H1 (cell line): ENCODE data around the gene HS6ST2. TPM values are rescaled to one million over a fixed set of nuclear protein-coding genes. Genes with fewer than 3 reads are reported as not detected.

Source experiments
- RBBP5 ChIP-seq: IDR thresholded peaks from 2 replicates; pipeline ENCODE4 v1.7.1; 2012; ENCODE audit warnings: low read depth, mild to moderate bottlenecking, inconsistent platforms, low read length, moderate library complexity, borderline replicate concordance
- SRF ChIP-seq: IDR thresholded peaks from 2 replicates; pipeline ENCODE4 v1.6.1; 2011; ENCODE audit warnings: mild to moderate bottlenecking, low read depth, low read length, moderate library complexity
- TAF1 ChIP-seq: IDR thresholded peaks from 2 replicates; pipeline ENCODE4 v1.6.1; 2011; ENCODE audit warnings: mild to moderate bottlenecking, low read depth, low read length
- polyA plus RNA-seq, 7 experiments: library from polyadenylated mRNA; depleted of rRNA in 3 of 7; stranded (reverse) in 5 of 7; unstranded in 2 of 7; fragments of >200 nt in 5 of 7; fragments of 200-250 nt in 2 of 7; gene quantifications; 1 replicate in 5 of 7; 2 replicates in 1 of 7; 4 replicates in 1 of 7; pipeline versions ENCODE4 v1.2.1 to v1.2.3, GENCODE V29; 2011 to 2013; ENCODE audit warnings: missing spikeins in 2 of 7, mixed read lengths in 2 of 7
- total RNA-seq: library from RNA; stranded (reverse); fragmentation: NEBNext Ultra II Directional; extraction: Animal tissue kit (Norgen Biotek cat#: 25700); gene quantifications from 2 replicates; pipeline ENCODE4 v1.2.1, GENCODE V29; 2021
- TF ChIP-seq, protein P1 (sequence below): fragments of 300-600 bp; sonication (generic); IDR thresholded peaks from 2 replicates; pipeline ENCODE4 v1.7.1; 2012; ENCODE audit warnings: low read length, moderate library complexity, mild to moderate bottlenecking, inconsistent platforms; ENCODE audit not compliant: insufficient replicate concordance

HS6ST2 gene
- total and polyA plus RNA-seq, 2 of the 8 experiments (the other 6 are each of a cell fraction or from before 2014, with no cell fraction given) = 3.9 TPM

DNA sequence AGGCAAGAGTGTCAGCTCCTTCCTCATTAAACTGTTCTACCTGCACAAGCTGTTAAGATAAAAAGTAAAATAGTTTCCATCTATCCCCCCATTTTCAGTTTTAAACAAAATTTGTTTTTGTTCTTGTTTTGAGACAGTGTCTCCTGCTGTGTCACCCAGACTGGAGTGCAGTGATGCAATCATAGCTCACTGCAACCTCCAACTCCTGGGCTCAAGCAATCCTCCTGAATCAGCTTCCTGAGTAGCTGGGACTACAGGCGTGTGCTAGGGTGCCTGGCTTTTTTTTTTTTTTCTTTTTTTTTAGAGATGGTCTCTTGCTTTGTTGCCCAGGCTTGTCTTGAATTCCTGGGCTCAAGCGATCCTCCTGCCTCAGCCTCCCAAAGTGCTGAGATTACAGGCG, 105.4 kb downstream of the HS6ST2 start (continued):
- TF ChIP-seq, protein P1, sequence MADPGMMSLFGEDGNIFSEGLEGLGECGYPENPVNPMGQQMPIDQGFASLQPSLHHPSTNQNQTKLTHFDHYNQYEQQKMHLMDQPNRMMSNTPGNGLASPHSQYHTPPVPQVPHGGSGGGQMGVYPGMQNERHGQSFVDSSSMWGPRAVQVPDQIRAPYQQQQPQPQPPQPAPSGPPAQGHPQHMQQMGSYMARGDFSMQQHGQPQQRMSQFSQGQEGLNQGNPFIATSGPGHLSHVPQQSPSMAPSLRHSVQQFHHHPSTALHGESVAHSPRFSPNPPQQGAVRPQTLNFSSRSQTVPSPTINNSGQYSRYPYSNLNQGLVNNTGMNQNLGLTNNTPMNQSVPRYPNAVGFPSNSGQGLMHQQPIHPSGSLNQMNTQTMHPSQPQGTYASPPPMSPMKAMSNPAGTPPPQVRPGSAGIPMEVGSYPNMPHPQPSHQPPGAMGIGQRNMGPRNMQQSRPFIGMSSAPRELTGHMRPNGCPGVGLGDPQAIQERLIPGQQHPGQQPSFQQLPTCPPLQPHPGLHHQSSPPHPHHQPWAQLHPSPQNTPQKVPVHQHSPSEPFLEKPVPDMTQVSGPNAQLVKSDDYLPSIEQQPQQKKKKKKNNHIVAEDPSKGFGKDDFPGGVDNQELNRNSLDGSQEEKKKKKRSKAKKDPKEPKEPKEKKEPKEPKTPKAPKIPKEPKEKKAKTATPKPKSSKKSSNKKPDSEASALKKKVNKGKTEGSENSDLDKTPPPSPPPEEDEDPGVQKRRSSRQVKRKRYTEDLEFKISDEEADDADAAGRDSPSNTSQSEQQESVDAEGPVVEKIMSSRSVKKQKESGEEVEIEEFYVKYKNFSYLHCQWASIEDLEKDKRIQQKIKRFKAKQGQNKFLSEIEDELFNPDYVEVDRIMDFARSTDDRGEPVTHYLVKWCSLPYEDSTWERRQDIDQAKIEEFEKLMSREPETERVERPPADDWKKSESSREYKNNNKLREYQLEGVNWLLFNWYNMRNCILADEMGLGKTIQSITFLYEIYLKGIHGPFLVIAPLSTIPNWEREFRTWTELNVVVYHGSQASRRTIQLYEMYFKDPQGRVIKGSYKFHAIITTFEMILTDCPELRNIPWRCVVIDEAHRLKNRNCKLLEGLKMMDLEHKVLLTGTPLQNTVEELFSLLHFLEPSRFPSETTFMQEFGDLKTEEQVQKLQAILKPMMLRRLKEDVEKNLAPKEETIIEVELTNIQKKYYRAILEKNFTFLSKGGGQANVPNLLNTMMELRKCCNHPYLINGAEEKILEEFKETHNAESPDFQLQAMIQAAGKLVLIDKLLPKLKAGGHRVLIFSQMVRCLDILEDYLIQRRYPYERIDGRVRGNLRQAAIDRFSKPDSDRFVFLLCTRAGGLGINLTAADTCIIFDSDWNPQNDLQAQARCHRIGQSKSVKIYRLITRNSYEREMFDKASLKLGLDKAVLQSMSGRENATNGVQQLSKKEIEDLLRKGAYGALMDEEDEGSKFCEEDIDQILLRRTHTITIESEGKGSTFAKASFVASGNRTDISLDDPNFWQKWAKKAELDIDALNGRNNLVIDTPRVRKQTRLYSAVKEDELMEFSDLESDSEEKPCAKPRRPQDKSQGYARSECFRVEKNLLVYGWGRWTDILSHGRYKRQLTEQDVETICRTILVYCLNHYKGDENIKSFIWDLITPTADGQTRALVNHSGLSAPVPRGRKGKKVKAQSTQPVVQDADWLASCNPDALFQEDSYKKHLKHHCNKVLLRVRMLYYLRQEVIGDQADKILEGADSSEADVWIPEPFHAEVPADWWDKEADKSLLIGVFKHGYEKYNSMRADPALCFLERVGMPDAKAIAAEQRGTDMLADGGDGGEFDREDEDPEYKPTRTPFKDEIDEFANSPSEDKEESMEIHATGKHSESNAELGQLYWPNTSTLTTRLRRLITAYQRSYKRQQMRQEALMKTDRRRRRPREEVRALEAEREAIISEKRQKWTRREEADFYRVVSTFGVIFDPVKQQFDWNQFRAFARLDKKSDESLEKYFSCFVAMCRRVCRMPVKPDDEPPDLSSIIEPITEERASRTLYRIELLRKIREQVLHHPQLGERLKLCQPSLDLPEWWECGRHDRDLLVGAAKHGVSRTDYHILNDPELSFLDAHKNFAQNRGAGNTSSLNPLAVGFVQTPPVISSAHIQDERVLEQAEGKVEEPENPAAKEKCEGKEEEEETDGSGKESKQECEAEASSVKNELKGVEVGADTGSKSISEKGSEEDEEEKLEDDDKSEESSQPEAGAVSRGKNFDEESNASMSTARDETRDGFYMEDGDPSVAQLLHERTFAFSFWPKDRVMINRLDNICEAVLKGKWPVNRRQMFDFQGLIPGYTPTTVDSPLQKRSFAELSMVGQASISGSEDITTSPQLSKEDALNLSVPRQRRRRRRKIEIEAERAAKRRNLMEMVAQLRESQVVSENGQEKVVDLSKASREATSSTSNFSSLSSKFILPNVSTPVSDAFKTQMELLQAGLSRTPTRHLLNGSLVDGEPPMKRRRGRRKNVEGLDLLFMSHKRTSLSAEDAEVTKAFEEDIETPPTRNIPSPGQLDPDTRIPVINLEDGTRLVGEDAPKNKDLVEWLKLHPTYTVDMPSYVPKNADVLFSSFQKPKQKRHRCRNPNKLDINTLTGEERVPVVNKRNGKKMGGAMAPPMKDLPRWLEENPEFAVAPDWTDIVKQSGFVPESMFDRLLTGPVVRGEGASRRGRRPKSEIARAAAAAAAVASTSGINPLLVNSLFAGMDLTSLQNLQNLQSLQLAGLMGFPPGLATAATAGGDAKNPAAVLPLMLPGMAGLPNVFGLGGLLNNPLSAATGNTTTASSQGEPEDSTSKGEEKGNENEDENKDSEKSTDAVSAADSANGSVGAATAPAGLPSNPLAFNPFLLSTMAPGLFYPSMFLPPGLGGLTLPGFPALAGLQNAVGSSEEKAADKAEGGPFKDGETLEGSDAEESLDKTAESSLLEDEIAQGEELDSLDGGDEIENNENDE = no peak
- TF ChIP-seq RBBP5 (no peak), TAF1 (no peak), SRF (no peak)
